ENCODE results near the gene PLB1. TPM values are rescaled to one million over a fixed set of nuclear protein-coding genes. Genes with fewer than 3 reads are reported as not detected.

The PLB1 gene
- total RNA-seq, 1 donor from 2014 or later = 0.75 TPM

DNA sequence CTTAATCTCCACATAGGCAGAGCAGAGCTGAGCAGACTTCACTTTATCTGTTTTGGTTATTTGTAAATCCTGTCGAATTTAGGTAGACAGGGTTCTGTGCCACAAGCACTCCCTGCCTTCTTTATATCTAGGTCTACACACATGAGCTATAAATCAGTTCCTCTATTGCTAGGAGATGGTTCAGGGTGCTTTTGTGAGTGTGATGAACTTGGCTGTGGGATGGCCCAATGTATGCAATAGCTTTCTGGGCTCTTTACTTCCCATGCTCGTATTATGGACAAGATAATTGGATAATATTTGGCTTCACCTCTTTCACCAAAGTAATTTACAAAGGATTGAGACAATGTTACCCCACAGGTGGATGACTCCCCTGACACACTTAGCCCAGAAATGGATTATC lies 72.2 kb downstream of the PLB1 start:
- H3K27ac Mint-ChIP-seq = peak overlapping the region; percentile 31

DNA sequence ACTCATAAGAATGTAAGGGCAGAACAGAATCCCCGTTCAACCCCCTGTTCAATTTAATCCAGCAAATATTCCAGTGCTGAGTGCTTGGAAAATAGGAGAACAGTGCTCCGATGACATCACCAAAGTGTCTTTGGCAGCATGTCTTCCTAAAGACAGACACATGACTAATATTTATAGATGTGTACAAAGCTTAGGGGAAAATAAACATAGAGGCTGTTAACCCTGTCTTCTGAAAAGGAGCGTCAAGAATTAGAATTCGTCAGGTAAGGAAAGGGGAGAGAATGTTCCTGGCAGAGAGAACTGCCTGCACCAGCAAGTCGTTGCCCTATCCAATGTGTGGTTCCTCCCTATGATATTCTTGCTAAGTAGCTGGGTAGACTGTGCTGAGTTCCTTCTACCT lies 72.7 kb downstream of the PLB1 start:
- peaks cover 24% of the 10 kb centered on the region for H3K4me1 Mint-ChIP-seq (ENCODE audit: low read depth)
- peaks cover 12% of the 10 kb centered on the region for H3K9me3 Mint-ChIP-seq

More for the DNA sequence above, 72.2 kb downstream of the PLB1 start:
- Mint-ChIP-seq H3K4me3 (peak overlapping the region; percentile 86), H3K27me3 (ENCODE audit: insufficient read depth) (peaks cover 11% of the 10 kb centered on the region), H3K4me1 (ENCODE audit: low read depth) (peaks cover 24% of the 10 kb centered on the region), H3K36me3 (ENCODE audit: low read depth) (peaks cover 1% of the 10 kb centered on the region), H3K9me3 (peaks cover 12% of the 10 kb centered on the region)
- no peak for DNase-seq (ENCODE audit: low spot score)
- intact Hi-C loops (cut with micrococcal nuclease) = loop anchor here (5.0 kb wide), 1 partner anchor 444 kb away; no protein-coding TSS in a partner anchor

DNA sequence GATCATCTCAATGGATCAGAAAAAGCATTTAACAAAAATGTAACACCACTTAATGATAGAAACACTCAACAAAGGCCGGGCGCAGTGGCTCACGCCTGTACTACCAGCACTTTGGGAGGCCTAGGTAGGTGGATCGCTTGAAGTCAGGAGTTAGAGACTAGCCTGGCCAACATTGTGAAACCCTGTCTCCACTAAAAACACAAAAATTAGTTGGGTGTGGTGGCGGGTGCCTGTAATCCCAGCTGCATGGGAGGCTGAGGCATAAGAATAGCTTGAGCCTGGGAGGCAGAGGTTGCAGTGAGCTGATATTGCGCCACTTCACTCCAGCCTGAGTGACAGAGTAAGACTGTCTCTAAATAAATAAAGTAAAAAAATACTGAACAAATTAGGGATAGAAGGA lies 74.6 kb downstream of the PLB1 start:
- H3K4me3 Mint-ChIP-seq = no peak overlapping the region
- H3K4me1 Mint-ChIP-seq (ENCODE audit: low read depth) = peaks cover 24% of the 10 kb centered on the region
- H3K27ac Mint-ChIP-seq = no peak overlapping the region
- no peak for DNase-seq (ENCODE audit: low spot score)
- H3K27me3 Mint-ChIP-seq (ENCODE audit: insufficient read depth) = peaks cover 9% of the 10 kb centered on the region
- H3K36me3 Mint-ChIP-seq (ENCODE audit: low read depth) = peaks cover 1% of the 10 kb centered on the region
- intact Hi-C loops (cut with micrococcal nuclease) = no loop called here
- H3K9me3 Mint-ChIP-seq = peaks cover 12% of the 10 kb centered on the region

More for the DNA sequence above, 72.7 kb downstream of the PLB1 start:
- no peak for DNase-seq (ENCODE audit: low spot score)
- peaks cover 1% of the 10 kb centered on the region for H3K36me3 Mint-ChIP-seq (ENCODE audit: low read depth)
- H3K27me3 Mint-ChIP-seq (ENCODE audit: insufficient read depth) = peaks cover 11% of the 10 kb centered on the region
- no peak overlapping the region for H3K4me3 Mint-ChIP-seq
- no peak overlapping the region for H3K27ac Mint-ChIP-seq
- intact Hi-C loops (cut with micrococcal nuclease) = loop anchor here (5.0 kb wide), 1 partner anchor 444 kb away; no protein-coding TSS in a partner anchor

DNA sequence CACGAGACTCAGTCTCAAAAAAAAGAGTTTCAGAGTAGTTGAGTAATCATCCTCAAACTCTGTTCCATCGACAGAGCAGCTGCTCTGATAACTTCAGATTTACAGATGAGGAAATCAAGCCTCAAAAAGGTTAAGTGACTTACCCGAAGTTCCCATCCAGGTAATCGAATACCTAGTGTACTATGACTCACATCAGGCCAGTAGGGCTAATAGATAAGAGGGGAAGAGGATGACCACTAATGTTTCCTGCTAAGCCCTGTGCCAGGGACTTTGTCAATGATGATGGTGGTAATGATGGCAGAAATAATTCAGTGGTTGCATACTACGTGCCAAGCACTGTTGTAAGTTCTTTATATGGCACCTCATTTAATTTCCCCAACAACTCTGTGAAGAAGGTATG lies 80.9 kb downstream of the PLB1 start:
- intact Hi-C loops (cut with micrococcal nuclease) = no loop called here
- no peaks in the 10 kb centered on the region for H3K36me3 Mint-ChIP-seq (ENCODE audit: low read depth)
- H3K27me3 Mint-ChIP-seq (ENCODE audit: insufficient read depth) = peaks cover 7% of the 10 kb centered on the region

DNA sequence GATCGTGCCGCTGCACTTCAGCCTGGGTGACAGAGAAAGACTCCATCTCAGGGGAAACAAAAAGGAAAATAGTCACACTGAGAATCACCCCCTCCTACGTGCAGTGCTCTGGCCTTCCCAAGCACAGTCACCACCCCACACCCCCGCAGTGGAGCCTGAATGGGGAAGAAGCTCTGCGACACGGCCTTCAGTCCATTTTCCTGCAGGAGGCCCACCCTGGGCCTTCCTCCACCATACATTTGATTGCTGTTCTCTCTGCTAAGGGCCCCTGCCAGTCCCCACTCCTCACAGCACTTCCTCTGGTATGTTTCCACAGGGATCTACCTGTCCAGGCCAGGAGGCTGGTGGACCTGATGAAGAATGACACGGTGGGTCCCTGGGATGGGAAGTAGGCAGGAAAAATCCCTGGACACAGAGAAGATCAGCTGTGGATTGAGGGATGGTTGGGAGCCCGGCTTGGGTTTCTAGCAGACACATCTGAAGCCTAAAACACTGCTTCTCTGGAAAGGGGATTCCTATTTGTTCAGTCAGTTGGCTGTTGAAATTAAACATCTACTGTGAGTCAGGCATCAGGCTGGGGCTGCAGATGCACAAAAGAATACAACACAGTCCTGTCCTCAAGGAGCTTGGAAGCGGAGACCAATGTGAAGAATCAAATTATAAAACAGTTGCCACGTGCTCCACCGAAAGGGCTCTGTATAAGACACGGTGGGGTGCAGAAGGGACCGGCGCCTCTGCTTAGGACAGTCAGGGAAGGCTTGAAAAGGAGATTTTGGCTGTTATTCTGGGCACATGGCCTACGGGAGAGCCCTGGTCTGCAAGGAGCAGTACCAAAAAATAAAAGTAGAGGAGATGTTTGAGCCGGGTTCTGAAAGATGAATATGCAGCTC lies 82.2 kb downstream of the PLB1 start:
- Mint-ChIP-seq H3K9me3 (no peaks in the 10 kb centered on the region), H3K4me1 (ENCODE audit: low read depth) (peaks cover 12% of the 10 kb centered on the region), H3K27ac (no peak overlapping the region), H3K27me3 (ENCODE audit: insufficient read depth) (no peaks in the 10 kb centered on the region), H3K36me3 (ENCODE audit: low read depth) (no peaks in the 10 kb centered on the region), H3K4me3 (no peak overlapping the region)
- no peak for DNase-seq (ENCODE audit: low spot score)
- intact Hi-C loops (cut with micrococcal nuclease) = no loop called here

More for the DNA sequence above, 80.9 kb downstream of the PLB1 start:
- DNase-seq (ENCODE audit: low spot score) = no peak
- Mint-ChIP-seq H3K27ac (no peak overlapping the region), H3K4me1 (ENCODE audit: low read depth) (peaks cover 6% of the 10 kb centered on the region), H3K4me3 (no peak overlapping the region), H3K9me3 (peaks cover 3% of the 10 kb centered on the region)

DNA sequence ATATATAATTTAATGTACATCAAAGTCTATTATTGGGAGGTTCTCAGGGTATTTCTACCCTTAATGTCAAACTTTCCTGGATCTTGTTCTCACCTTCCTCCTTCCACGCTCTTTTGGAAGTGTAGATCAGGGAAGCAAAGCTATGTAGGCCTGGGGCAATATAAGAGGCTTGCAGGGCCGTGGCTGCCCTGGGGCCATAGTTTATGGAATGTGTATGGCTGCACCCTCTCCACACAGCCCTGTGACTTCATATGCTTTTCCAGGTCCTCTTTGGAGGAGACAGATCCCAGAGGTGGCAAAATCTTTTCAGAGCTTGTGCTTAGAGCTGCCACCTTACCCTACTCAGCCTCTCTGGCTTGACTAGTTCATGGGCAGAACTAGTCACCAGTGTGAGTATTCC lies 82.9 kb downstream of the PLB1 start:
- H3K4me3 Mint-ChIP-seq = no peak overlapping the region
- no peaks in the 10 kb centered on the region for H3K9me3 Mint-ChIP-seq
- no peak for DNase-seq (ENCODE audit: low spot score)
- no peaks in the 10 kb centered on the region for H3K27me3 Mint-ChIP-seq (ENCODE audit: insufficient read depth)
- intact Hi-C loops (cut with micrococcal nuclease) = no loop called here
- H3K27ac Mint-ChIP-seq = no peak overlapping the region
- H3K4me1 Mint-ChIP-seq (ENCODE audit: low read depth) = peaks cover 15% of the 10 kb centered on the region
- no peaks in the 10 kb centered on the region for H3K36me3 Mint-ChIP-seq (ENCODE audit: low read depth)

DNA sequence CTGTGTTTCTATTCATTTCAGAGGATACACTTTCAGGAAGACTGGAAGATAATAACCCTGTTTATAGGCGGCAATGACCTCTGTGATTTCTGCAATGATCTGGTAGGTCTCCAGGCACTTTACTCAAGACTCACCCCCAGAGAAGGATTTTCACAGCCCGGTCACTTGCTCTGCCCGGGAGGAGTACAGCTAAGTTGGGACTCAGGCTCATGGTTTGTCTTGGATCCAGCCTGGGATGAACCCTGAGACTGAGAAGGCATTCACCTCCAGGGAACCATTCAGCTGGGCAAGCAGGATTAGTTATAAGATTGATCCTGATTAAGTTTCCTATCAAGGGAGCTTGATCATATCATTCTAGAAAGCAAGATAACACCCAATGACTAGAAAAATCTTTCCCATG lies 83.7 kb downstream of the PLB1 start:
- Mint-ChIP-seq H3K36me3 (ENCODE audit: low read depth) (no peaks in the 10 kb centered on the region), H3K9me3 (no peaks in the 10 kb centered on the region), H3K4me3 (no peak overlapping the region), H3K4me1 (ENCODE audit: low read depth) (peaks cover 23% of the 10 kb centered on the region), H3K27me3 (ENCODE audit: insufficient read depth) (no peaks in the 10 kb centered on the region), H3K27ac (no peak overlapping the region)
- DNase-seq (ENCODE audit: low spot score) = no peak
- intact Hi-C loops (cut with micrococcal nuclease) = loop anchor here (5.0 kb wide), 1 partner anchor 43 kb away; no protein-coding TSS in a partner anchor

DNA sequence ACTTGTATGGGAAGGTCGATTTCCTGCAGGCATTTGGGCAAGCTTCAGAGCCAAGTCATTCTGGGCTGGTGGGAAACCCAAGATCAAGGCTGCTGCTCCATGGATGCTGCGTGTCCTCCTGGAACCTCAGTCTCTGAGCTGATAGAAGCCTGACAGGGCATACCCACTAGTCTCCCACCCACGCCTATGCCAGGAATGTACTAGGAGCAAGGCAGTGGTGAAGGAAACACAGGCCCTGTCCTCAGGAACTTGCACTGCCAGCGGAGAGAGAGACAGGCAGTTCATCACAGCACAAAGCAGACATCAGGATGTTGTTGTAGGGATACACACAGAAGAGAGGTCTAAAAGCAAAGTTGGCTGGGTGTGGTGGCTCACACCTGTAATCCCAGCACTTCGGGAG lies 84.2 kb downstream of the PLB1 start:
- intact Hi-C loops (cut with micrococcal nuclease) = loop anchor here (5.0 kb wide), 1 partner anchor 42 kb away; no protein-coding TSS in a partner anchor
- peaks cover 26% of the 10 kb centered on the region for H3K4me1 Mint-ChIP-seq (ENCODE audit: low read depth)
- no peaks in the 10 kb centered on the region for H3K27me3 Mint-ChIP-seq (ENCODE audit: insufficient read depth)
- no peak for DNase-seq (ENCODE audit: low spot score)
- H3K9me3 Mint-ChIP-seq = no peaks in the 10 kb centered on the region
- H3K36me3 Mint-ChIP-seq (ENCODE audit: low read depth) = no peaks in the 10 kb centered on the region
- H3K27ac Mint-ChIP-seq = peak overlapping the region; percentile 72
- no peak overlapping the region for H3K4me3 Mint-ChIP-seq

DNA sequence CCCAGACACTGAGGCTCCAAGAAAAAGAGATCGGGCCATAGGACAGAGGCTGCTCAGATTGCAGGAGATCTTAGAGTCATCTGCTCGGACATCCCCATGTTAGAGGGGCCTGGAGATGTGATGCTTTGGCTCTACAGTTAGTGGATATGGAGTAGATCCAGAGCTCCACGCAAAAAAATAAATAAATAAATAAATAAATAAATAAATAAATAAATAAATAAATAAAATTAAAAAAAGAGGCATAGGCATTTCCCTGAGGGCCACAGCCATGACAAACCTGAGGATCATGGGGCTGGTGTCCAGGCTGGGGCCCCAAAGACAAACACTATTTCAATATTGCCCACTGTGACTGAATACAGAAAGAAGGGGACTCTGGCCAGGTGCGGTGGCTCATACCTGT lies 85.5 kb downstream of the PLB1 start:
- H3K4me1 Mint-ChIP-seq (ENCODE audit: low read depth) = peaks cover 31% of the 10 kb centered on the region
- H3K9me3 Mint-ChIP-seq = no peaks in the 10 kb centered on the region
- no peak overlapping the region for H3K27ac Mint-ChIP-seq

DNA sequence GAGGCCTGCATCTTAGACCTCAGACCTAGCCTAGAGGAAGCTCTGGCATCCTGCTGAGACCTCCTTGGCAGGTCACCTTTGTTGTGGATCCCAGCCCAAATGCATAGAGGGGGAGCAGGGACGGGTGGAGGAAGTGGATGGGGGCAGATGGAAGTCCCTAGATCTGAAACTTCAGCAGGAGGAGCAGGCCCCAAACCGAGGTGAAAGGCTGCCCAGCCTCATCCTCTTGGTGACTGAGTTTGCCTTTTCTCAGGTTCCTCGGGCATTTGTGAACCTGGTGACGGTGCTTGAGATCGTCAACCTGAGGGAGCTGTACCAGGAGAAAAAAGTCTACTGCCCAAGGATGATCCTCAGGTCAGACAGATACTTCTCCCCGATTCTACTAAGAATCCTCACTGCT lies 86.3 kb downstream of the PLB1 start:
- Mint-ChIP-seq H3K27ac (no peak overlapping the region), H3K9me3 (no peaks in the 10 kb centered on the region)
- intact Hi-C loops (cut with micrococcal nuclease) = loop anchor here (5.0 kb wide), 1 partner anchor 40 kb away; no protein-coding TSS in a partner anchor

More for the DNA sequence above, 85.5 kb downstream of the PLB1 start:
- H3K4me3 Mint-ChIP-seq = no peak overlapping the region
- no peak for DNase-seq (ENCODE audit: low spot score)
- intact Hi-C loops (cut with micrococcal nuclease) = loop anchor here (5.0 kb wide), 1 partner anchor 41 kb away; no protein-coding TSS in a partner anchor
- H3K27me3 Mint-ChIP-seq (ENCODE audit: insufficient read depth) = no peaks in the 10 kb centered on the region
- H3K36me3 Mint-ChIP-seq (ENCODE audit: low read depth) = no peaks in the 10 kb centered on the region

DNA sequence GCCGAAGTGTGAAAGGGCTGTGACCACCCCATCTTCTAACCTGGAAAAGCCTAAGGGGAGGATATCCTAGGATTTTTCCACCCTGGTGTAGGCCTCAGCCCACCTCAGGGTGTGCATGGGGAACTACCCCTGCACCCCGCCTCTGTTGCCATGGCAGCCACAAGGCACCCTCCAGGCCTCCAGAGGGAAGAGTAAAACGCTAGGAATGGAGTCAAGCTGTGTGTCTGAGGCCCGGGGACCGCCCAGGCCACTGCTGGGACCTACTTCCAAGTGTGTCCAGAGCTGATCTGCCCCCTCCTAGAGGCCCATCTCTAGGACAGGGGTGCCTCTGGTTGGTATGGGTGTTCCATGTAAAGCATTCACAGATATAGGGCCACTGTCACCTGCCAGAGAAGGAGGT lies 86.7 kb downstream of the PLB1 start:
- peaks cover 40% of the 10 kb centered on the region for H3K4me1 Mint-ChIP-seq (ENCODE audit: low read depth)
- intact Hi-C loops (cut with micrococcal nuclease) = loop anchor here (5.0 kb wide), 1 partner anchor 40 kb away; no protein-coding TSS in a partner anchor
- no peak overlapping the region for H3K27ac Mint-ChIP-seq
- H3K36me3 Mint-ChIP-seq (ENCODE audit: low read depth) = no peaks in the 10 kb centered on the region
- H3K4me3 Mint-ChIP-seq = no peak overlapping the region
- DNase-seq (ENCODE audit: low spot score) = no peak
- H3K9me3 Mint-ChIP-seq = no peaks in the 10 kb centered on the region
- no peaks in the 10 kb centered on the region for H3K27me3 Mint-ChIP-seq (ENCODE audit: insufficient read depth)

More for the DNA sequence above, 86.3 kb downstream of the PLB1 start:
- Mint-ChIP-seq H3K4me1 (ENCODE audit: low read depth) (peaks cover 36% of the 10 kb centered on the region), H3K4me3 (no peak overlapping the region), H3K27me3 (ENCODE audit: insufficient read depth) (no peaks in the 10 kb centered on the region), H3K36me3 (ENCODE audit: low read depth) (no peaks in the 10 kb centered on the region)
- DNase-seq (ENCODE audit: low spot score) = no peak

DNA sequence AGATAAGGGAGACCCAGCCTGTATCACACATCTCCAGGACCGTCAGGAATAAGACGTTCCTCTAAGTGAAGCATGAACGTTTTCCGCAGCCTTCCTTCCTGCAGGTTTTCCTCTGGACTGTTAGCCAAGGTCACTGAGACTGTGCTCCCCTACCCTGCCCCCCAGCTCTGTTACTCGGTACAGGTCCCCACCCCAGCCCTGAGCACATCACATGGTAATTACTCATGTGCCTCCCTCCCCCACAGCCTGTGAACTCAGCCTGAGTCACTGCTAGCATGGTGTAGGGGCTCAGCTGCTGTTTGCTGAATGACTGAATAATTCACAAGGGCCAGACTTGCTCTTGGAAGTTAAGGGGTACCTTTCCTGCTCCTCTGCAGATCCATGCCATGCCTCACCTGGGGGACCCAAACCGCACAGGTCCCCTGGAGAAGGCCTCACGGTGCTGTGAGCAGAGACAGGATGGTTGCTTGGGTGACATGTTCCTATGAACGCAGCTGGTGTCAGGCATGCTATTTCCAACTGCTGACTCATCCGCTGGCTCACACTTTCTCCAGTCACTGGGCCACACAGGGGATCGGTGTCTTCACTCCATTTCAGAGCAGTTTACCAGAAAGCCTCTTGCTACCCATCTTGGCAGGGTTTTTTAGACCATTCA lies 88.2 kb downstream of the PLB1 start:
- peaks cover 2% of the 10 kb centered on the region for H3K36me3 Mint-ChIP-seq (ENCODE audit: low read depth)
- H3K9me3 Mint-ChIP-seq = no peaks in the 10 kb centered on the region
- H3K4me1 Mint-ChIP-seq (ENCODE audit: low read depth) = peaks cover 44% of the 10 kb centered on the region
- H3K27ac Mint-ChIP-seq = peak overlapping the region; percentile 74
- DNase-seq (ENCODE audit: low spot score) = peak; percentile 44
- H3K4me3 Mint-ChIP-seq = peak overlapping the region; percentile 29
- intact Hi-C loops (cut with micrococcal nuclease) = loop anchor here (1.0 to 5.0 kb wide), 4 partner anchors 17 to 167 kb away; partner anchors contain the start of gene PPP1CB
- H3K27me3 Mint-ChIP-seq (ENCODE audit: insufficient read depth) = no peaks in the 10 kb centered on the region

DNA sequence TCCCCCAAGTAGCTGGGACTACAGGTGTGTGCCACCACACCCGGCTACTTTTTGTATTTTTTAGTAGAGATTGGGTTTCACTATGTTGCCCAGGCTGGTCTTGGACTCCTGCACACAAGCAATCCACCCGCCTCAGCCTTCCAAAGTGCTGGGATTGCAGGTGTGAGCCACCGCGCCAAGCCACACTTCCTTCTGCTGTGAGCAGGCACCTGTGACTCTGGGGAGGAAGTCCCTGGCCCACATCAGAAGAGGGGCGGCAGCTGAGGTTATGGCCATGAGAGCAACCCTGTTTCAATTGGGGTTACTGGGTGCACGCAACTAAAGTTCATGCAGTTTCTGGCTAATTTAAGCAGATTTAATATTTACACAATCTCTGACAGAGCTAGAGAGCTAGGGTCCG lies 91.0 kb downstream of the PLB1 start:
- no peak overlapping the region for H3K27ac Mint-ChIP-seq
- H3K9me3 Mint-ChIP-seq = no peaks in the 10 kb centered on the region
- peaks cover 5% of the 10 kb centered on the region for H3K36me3 Mint-ChIP-seq (ENCODE audit: low read depth)
- H3K4me1 Mint-ChIP-seq (ENCODE audit: low read depth) = peaks cover 49% of the 10 kb centered on the region
- intact Hi-C loops (cut with micrococcal nuclease) = no loop called here
- peak; percentile 52 for DNase-seq (ENCODE audit: low spot score)
- H3K27me3 Mint-ChIP-seq (ENCODE audit: insufficient read depth) = peaks cover 4% of the 10 kb centered on the region
- peak overlapping the region; percentile 45 for H3K4me3 Mint-ChIP-seq
